ENCODE data around the gene RTN4RL1.

The RTN4RL1 gene

DNA sequence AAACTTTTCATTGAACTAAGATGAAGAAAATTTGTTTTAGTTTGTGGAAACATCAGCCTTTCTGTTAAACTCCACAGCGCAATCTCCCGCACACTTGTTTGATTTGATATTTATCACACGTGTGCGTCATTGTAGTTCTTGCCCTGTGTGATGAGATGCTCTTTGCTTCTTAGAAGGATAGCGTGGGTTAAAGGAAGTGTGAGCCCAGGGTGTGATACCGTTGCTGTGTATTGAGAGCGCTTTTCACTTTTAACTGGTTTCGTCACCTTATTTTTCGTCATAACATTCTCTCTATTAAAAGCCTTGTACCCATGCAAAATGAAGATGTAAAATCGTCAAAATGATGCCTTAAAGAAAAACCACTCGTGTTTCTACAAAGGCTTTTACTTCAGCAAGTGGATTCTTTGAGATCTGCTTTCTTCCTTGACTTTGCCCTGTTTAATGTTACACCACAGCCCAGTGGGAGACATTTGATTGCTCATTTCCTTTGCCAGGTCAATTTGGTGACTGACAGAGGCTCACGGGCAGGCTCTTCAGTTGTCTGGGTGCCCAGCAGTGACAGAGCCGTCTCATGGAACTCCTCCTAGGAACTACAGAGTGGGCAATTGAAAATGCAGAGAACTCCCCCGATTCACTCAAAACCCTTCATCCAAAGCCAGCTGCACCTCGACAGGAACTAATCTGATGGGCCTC, 134.2 kb downstream of the RTN4RL1 start:
- TF ChIP-seq, protein P1, sequence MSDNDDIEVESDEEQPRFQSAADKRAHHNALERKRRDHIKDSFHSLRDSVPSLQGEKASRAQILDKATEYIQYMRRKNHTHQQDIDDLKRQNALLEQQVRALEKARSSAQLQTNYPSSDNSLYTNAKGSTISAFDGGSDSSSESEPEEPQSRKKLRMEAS (IDR thresholded peaks at IDR 0.05; ENCODE audit: low read depth, low read length): no peak
- TF ChIP-seq MYC (IDR thresholded peaks at IDR 0.05; ENCODE audit: low read depth, low read length): no peak
- TF ChIP-seq, protein P2, sequence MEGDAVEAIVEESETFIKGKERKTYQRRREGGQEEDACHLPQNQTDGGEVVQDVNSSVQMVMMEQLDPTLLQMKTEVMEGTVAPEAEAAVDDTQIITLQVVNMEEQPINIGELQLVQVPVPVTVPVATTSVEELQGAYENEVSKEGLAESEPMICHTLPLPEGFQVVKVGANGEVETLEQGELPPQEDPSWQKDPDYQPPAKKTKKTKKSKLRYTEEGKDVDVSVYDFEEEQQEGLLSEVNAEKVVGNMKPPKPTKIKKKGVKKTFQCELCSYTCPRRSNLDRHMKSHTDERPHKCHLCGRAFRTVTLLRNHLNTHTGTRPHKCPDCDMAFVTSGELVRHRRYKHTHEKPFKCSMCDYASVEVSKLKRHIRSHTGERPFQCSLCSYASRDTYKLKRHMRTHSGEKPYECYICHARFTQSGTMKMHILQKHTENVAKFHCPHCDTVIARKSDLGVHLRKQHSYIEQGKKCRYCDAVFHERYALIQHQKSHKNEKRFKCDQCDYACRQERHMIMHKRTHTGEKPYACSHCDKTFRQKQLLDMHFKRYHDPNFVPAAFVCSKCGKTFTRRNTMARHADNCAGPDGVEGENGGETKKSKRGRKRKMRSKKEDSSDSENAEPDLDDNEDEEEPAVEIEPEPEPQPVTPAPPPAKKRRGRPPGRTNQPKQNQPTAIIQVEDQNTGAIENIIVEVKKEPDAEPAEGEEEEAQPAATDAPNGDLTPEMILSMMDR (IDR thresholded peaks at IDR 0.05; ENCODE audit: low read depth, low read length): no peak
- no peak for TF ChIP-seq POLR2A (IDR thresholded peaks at IDR 0.05; ENCODE audit: extremely low read depth, insufficient read length)
- no peak for DNase-seq (ENCODE audit: low read depth)
- no peak overlapping the region for H3K4me3 ChIP-seq (ENCODE audit: low read depth, low read length)

DNA sequence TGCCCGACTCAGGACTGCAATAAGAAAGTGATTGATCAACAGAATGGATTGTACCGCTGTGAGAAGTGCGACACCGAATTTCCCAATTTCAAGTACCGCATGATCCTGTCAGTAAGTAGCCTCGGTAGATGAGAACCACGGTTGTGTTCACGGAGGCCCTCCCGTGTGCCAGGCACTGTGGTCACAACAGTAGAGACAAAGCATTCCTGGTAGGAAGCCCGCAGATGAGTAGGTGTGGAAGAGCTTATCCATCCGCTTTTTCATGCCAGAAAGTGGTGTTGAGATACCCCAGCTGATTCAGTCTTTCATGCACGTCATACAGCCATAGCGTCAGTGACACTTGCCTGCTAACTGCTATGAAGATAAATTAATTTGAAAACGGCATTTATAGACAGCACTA, 136.4 kb downstream of the RTN4RL1 start:
- TF ChIP-seq MYC (IDR thresholded peaks at IDR 0.05; ENCODE audit: low read depth, low read length) (no peak), POLR2A (IDR thresholded peaks at IDR 0.05; ENCODE audit: extremely low read depth, insufficient read length) (no peak)
- TF ChIP-seq, protein P2 (IDR thresholded peaks at IDR 0.05; ENCODE audit: low read depth, low read length): no peak
- TF ChIP-seq, protein P1 (IDR thresholded peaks at IDR 0.05; ENCODE audit: low read depth, low read length): no peak
- no peak for DNase-seq (ENCODE audit: low read depth)
- H3K4me3 ChIP-seq (ENCODE audit: low read depth, low read length): no peak overlapping the region
